ENCODE measurements around the gene HP1BP3. TPM values are rescaled to one million over a fixed set of nuclear protein-coding genes. Genes with fewer than 3 reads are reported as not detected.

HP1BP3 gene
- total and polyA plus RNA-seq, 12 donors, result 52.5 to 229 (median 178) TPM

GRCh38 chr1:20711285-20712214 lies 75.6 kb downstream of the HP1BP3 start:
- WGBS, 4 donors, result 69 to 87% (median 79%) methylated on average over 11 to 29 of the region's 29 CpGs
- Histone ChIP-seq H3K27me3 (no peaks in the 10 kb centered on the region), H3K9me3 (replicated peaks in 1 of 3) (no peaks in the 10 kb centered on the region), H3K4me1 (replicated peaks in 1 of 2) (no peaks in the 10 kb centered on the region), H3K36me3 (replicated peaks in 1 of 2) (no peaks in the 10 kb centered on the region), H3K27ac (no peak overlapping the region), H3K4me3 (no peak overlapping the region)
- intact Hi-C loops (cut with DNase I), result no loop called here
- TF ChIP-seq CTCF (IDR thresholded peaks at IDR 0.05) (no peak), POLR2A (IDR thresholded peaks at IDR 0.05) (no peak)
- DNase-seq, result no peak

GRCh38 chr1:20710469-20711284 lies 76.4 kb downstream of the HP1BP3 start:
- 59 to 69% (median 65%) methylated on average over 17 to 18 of the region's 18 CpGs for WGBS, 4 donors
- Histone ChIP-seq H3K27me3 (no peaks in the 10 kb centered on the region), H3K9me3 (replicated peaks in 1 of 3) (no peaks in the 10 kb centered on the region), H3K4me1 (replicated peaks in 1 of 2) (no peaks in the 10 kb centered on the region), H3K4me3 (no peak overlapping the region), H3K27ac (no peak overlapping the region), H3K36me3 (replicated peaks in 1 of 2) (no peaks in the 10 kb centered on the region)
- no peak for DNase-seq
- intact Hi-C loops (cut with DNase I), result no loop called here
- TF ChIP-seq POLR2A (IDR thresholded peaks at IDR 0.05), result no peak
- TF ChIP-seq CTCF (IDR thresholded peaks at IDR 0.05), result no peak

GRCh38 chr1:20709868-20710267 lies 77.2 kb downstream of the HP1BP3 start:
- TF ChIP-seq POLR2A (IDR thresholded peaks at IDR 0.05) (no peak), CTCF (IDR thresholded peaks at IDR 0.05) (no peak)
- no peak overlapping the region for H3K4me3 ChIP-seq
- H3K4me1 ChIP-seq (replicated peaks in 1 of 2), result no peaks in the 10 kb centered on the region
- no peaks in the 10 kb centered on the region for H3K27me3 ChIP-seq
- 88 to 100% (median 96%) methylated on average over 1 to 3 of the region's 3 CpGs for WGBS, 4 donors
- DNase-seq, result no peak
- no peaks in the 10 kb centered on the region for H3K36me3 ChIP-seq (replicated peaks in 1 of 2)
- no peaks in the 10 kb centered on the region for H3K9me3 ChIP-seq (replicated peaks in 1 of 3)
- H3K27ac ChIP-seq, result no peak overlapping the region
- intact Hi-C loops (cut with DNase I), result no loop called here

- DNase-seq, result no peak
- 69 to 81% (median 76%) methylated on average over 4 to 5 of the region's 5 CpGs for WGBS, 4 donors
- no peaks in the 10 kb centered on the region for H3K36me3 ChIP-seq (replicated peaks in 1 of 2)
- H3K9me3 ChIP-seq (replicated peaks in 1 of 3), result no peaks in the 10 kb centered on the region
- no peak for TF ChIP-seq POLR2A (IDR thresholded peaks at IDR 0.05)
- no peak for TF ChIP-seq CTCF (IDR thresholded peaks at IDR 0.05)
- no peak overlapping the region for H3K27ac ChIP-seq
- H3K27me3 ChIP-seq, result no peaks in the 10 kb centered on the region
- intact Hi-C loops (cut with DNase I), result no loop called here
- H3K4me1 ChIP-seq (replicated peaks in 1 of 2), result no peaks in the 10 kb centered on the region
- no peak overlapping the region for H3K4me3 ChIP-seq
Observed at GRCh38 chr1:20708891-20709290, 78.2 kb downstream of the HP1BP3 start.
